Stimulated activated naive CD8-positive, alpha-beta T cell treated with anti-CD3 and anti-CD28 coated beads, Interleukin-15, Interleukin-2, amounts not matched to agents 100 ng/mL and 50 ng/mL, for 24 hours (primary cell): ENCODE data around the gene TMEM144.
"Not testable (repeated sequence)": the region's sequence is repeated elsewhere in the genome, so short reads cannot be mapped to it uniquely, and the experiment has no call there.

Experiments used
- H3K27ac Mint-ChIP-seq: one replicate; pipeline ENCODE4 v1.8.0; 2021; ENCODE audit warnings: mild to moderate bottlenecking, mixed read lengths
- H3K27me3 Mint-ChIP-seq: one replicate; pipeline ENCODE4 v1.8.0; 2021; ENCODE audit warnings: mixed read lengths
- H3K36me3 Mint-ChIP-seq: one replicate; pipeline ENCODE4 v1.8.0; 2021; ENCODE audit warnings: low read depth, mixed read lengths
- H3K4me1 Mint-ChIP-seq: one replicate; pipeline ENCODE4 v1.8.0; 2021; ENCODE audit warnings: low read depth, mixed read lengths
- H3K4me3 Mint-ChIP-seq: one replicate; pipeline ENCODE4 v1.8.0; 2021; ENCODE audit warnings: mild to moderate bottlenecking, mixed read lengths
- H3K9me3 Mint-ChIP-seq: one replicate; pipeline ENCODE4 v1.8.0; 2021; ENCODE audit warnings: mixed read lengths

TMEM144 gene

DNA sequence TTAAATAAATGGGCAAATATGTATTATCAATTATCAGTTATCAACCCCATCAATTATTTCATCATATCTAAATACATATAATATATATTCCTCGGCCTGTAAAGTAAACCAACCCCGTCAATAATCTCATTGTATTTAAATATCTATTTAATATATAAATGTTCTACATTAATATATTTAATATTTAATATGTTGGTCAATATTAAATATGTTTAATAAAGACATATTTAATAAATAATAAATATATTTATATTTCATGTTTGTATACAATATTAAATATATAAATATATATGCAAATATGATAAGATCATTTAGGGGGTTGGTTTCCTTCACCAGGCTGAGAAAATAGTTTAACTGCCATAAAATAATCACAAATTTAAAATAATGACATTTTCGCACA is 6.4 kb upstream of the TMEM144 start:
- Mint-ChIP-seq H3K27me3 (peaks cover 11% of the 10 kb centered on the region), H3K27ac (no peak overlapping the region), H3K4me1 (no peaks in the 10 kb centered on the region)

DNA sequence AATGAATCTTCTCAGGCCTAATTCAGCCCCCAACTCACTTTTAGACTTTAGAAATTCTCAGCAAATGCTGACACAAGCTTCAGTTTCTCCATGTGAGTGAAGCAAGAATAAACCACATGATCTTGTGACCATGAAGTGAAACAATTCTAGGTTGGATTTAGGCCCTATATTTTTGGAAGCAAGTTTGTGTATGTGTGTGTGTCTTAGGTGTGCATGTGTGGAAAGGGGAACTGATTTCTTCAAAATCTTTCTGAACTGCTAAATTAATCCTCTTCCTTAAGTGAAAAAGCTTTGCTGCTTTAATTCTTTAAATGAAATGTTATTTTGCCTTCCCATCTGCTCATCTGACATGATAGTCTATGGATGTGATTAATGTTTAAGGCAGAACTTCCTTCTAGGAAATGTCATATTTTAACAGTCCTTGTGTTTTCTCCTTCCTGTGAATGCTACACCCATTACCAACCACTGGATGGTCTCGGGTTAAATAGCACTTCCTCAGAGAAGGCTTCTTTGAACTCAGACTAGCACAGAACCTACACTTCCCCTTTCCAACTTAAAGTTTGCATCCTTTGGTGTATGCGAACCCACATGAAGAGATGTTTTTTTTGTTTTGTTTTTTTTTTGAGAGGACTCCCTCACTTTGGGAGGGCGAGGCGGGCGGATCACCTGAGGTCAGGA is 1.2 kb upstream of the TMEM144 start:
- Mint-ChIP-seq H3K27me3 (peaks cover 42% of the 10 kb centered on the region), H3K36me3 (no peaks in the 10 kb centered on the region), H3K4me1 (peaks cover 22% of the 10 kb centered on the region), H3K4me3 (no peak overlapping the region), H3K9me3 (no peaks in the 10 kb centered on the region), H3K27ac (no peak overlapping the region)

More for the DNA sequence above, 6.4 kb upstream of the TMEM144 start:
- Mint-ChIP-seq H3K36me3 (no peaks in the 10 kb centered on the region), H3K9me3 (no peaks in the 10 kb centered on the region), H3K4me3 (no peak overlapping the region)

DNA sequence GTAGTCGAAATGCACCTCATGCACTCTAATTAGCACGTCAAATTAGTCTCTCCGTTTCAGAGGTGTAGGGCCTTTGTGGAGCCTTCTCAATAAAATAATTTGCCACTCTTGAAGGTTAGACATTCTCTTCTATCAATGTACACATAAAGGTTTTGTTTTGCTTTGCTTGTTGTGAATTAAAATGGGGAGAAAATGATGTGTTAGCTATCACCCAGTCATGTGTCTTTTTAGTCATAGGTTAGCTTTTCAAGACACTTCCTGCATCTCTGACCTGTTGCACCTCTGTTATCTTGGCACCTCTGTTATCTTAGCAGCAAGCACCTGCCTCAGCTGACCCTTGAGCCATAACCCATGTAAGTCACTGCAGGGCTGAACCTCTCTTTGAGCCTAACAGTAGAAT is 936 bp downstream of the TMEM144 start:
- Mint-ChIP-seq H3K27me3 (peaks cover 46% of the 10 kb centered on the region), H3K27ac (no peak overlapping the region), H3K36me3 (no peaks in the 10 kb centered on the region), H3K4me1 (peaks cover 22% of the 10 kb centered on the region), H3K4me3 (peak overlapping the region; percentile 56), H3K9me3 (no peaks in the 10 kb centered on the region)

DNA sequence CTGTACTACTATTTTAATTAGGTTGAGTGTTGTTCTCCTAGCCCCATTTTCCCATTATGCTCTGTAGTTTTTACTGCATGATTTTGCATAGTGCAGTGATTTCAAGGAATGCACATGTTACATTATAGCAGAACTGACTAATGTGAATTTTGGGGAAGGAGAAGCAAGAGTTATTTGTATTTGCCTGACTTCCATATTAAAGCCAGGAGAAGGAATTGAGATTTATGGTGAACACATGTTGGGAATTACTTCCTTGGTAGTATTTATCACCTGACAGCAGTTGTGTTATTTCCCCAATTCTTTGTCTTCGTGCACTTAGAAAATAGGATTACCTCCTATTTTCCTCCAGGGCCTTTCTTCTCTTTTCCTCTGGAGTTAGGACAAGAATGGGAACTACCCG is 3.2 kb downstream of the TMEM144 start:
- Mint-ChIP-seq H3K36me3 (no peaks in the 10 kb centered on the region), H3K9me3 (no peaks in the 10 kb centered on the region), H3K27me3 (peaks cover 36% of the 10 kb centered on the region), H3K4me3 (no peak overlapping the region), H3K4me1 (peaks cover 22% of the 10 kb centered on the region), H3K27ac (no peak overlapping the region)

DNA sequence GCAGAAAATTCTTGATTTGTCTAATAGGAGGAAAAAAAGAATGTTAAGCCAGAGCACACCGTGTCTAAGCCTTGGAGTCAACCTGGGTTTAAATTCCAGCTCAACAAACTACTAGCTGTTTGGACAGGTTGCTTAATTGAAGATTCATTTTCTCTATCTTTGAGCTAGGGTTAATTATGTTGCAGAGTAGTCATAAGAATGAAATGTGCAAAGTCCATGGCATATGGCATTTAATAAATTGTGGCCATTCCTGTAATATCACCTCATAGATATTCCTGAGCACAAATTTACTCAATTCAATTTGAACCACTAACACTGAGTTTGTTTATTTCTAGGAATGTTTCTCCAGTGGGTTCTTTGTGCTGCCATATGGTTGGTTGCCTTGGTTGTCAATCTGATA is 4.6 kb downstream of the TMEM144 start:
- Mint-ChIP-seq H3K9me3 (no peaks in the 10 kb centered on the region), H3K4me1 (peaks cover 13% of the 10 kb centered on the region), H3K4me3 (no peak overlapping the region), H3K36me3 (no peaks in the 10 kb centered on the region), H3K27me3 (peaks cover 30% of the 10 kb centered on the region), H3K27ac (no peak overlapping the region)

DNA sequence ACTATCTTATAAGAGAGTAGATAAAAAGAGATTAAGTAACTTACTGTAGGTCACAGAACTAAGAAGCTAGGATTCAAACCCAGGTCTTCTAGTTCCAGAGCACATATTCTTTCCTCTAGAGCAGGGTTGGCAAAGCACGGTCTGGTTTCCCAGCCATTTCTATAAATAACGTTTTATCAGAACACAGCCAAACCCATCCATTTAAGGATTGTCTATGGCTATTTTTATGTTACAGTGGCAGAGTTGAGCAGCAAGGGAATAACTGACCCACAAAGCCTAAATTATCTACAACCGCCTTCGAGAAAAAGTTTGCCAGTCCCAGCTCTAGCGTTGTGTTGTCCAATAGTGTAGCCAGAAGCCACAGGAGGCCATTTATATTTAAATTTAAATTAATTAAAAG is 7.5 kb downstream of the TMEM144 start:
- no peak overlapping the region for H3K27ac Mint-ChIP-seq
- H3K4me3 Mint-ChIP-seq = no peak overlapping the region
- peaks cover 9% of the 10 kb centered on the region for H3K27me3 Mint-ChIP-seq
- H3K4me1 Mint-ChIP-seq = no peaks in the 10 kb centered on the region
- no peaks in the 10 kb centered on the region for H3K9me3 Mint-ChIP-seq
- no peaks in the 10 kb centered on the region for H3K36me3 Mint-ChIP-seq

DNA sequence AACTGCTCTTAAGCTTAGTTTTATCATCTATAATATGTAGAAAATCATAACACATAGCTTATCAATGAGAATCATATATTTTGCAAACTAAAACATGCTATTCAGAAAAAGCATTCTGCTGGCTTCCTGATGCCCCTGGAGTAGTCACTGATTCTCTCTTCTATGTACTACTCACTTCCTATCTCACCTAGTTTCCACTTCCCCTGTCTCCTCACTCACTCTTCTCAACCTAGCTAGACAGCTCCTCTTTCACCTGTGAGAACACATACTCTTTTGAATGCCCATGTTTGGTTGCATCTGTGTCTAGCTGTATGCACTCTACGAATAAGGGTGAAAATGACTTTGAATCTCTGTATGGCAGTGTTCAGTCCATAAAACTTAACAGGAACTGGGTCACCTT is 9.3 kb downstream of the TMEM144 start:
- no peak overlapping the region for H3K4me3 Mint-ChIP-seq
- H3K9me3 Mint-ChIP-seq = no peaks in the 10 kb centered on the region
- H3K36me3 Mint-ChIP-seq = no peaks in the 10 kb centered on the region
- H3K27ac Mint-ChIP-seq = no peak overlapping the region
- H3K4me1 Mint-ChIP-seq = no peaks in the 10 kb centered on the region
- no peaks in the 10 kb centered on the region for H3K27me3 Mint-ChIP-seq

DNA sequence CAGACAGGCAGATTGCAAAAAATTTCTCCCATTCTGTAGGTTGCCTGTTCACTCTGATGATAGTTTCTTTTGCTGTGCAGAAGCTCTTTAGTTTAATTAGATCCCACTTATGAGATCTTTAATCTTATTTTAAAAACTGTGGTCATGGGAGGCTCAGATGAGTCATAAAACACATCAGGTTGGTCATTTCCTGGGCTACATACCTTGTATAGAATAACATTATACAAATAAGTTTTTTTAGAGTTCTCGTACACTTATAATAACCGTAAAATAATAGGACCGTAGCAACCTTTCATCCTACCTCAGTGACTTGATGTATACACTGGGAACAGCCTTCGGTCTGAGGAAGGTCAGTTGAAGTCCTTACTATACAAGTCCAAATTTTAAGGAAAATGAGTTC is 14.0 kb downstream of the TMEM144 start:
- H3K27ac Mint-ChIP-seq, H3K9me3 Mint-ChIP-seq, H3K4me3 Mint-ChIP-seq, H3K27me3 Mint-ChIP-seq, H3K4me1 Mint-ChIP-seq, H3K36me3 Mint-ChIP-seq: not testable (repeated sequence)

DNA sequence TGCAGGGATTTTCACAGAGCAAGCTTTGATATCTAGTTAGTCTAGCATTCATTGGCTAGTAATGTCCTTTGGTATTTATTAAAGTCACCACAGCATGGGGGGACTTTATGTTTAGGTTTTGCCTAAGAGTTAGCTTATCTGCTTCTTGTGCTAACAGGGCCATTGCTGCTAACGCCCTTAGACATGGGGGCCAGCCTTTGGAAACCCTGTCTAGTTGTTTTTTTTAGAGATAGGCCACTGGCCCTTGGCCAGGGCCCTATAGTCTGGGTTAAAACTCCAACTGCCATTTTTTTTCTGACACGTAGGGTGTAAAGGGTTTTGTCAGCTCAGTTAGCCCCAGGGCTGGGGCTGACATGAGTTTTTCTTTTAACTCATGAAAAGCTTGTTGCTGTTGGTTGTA is 14.7 kb downstream of the TMEM144 start:
- H3K9me3 Mint-ChIP-seq = not testable (repeated sequence)

DNA sequence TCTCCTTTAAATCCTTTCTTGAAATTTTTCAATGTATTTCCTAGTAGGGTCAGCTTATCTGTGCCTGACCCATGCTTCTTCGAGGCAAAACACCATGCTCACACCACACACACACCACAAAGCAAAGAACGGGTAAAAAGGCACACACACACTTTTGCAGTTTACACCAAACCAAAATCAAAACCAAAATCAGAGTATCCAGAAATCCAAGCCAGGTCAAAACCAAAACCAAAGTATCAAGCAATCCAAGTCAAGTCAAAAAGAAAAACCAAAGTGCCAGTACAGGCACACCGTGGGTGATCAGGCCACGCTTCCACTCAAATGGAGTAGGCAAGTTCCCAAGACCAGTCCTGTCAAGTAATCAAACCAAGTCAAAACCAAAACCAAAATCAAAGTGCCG is 17.6 kb downstream of the TMEM144 start:
- H3K27ac Mint-ChIP-seq, H3K9me3 Mint-ChIP-seq, H3K4me1 Mint-ChIP-seq, H3K4me3 Mint-ChIP-seq, H3K27me3 Mint-ChIP-seq, H3K36me3 Mint-ChIP-seq: not testable (repeated sequence)

More for the DNA sequence above, 14.7 kb downstream of the TMEM144 start:
- H3K4me1 Mint-ChIP-seq, H3K36me3 Mint-ChIP-seq, H3K4me3 Mint-ChIP-seq, H3K27me3 Mint-ChIP-seq, H3K27ac Mint-ChIP-seq: not testable (repeated sequence)

DNA sequence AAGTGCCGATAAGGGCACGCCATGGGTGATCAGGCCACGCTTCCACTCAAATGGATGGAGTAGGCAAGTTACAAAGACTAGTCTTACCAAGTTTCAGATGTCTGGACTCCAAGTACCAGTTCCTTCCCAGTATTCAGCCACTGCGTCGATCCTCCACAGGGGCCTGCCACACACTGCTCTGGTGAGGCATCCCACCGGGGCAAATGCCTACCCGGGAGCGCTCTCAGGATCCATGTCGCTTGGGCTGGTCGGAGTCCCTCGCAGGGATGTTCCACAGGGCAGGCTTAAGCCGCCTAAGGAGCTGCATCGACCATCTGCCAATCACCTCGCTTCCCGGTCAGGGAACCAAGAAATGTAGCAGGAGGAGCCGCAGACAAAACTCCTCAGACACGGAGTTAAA is 18.1 kb downstream of the TMEM144 start:
- not testable (repeated sequence) for H3K9me3 Mint-ChIP-seq, H3K27ac Mint-ChIP-seq, H3K27me3 Mint-ChIP-seq, H3K4me1 Mint-ChIP-seq, H3K4me3 Mint-ChIP-seq, H3K36me3 Mint-ChIP-seq

DNA sequence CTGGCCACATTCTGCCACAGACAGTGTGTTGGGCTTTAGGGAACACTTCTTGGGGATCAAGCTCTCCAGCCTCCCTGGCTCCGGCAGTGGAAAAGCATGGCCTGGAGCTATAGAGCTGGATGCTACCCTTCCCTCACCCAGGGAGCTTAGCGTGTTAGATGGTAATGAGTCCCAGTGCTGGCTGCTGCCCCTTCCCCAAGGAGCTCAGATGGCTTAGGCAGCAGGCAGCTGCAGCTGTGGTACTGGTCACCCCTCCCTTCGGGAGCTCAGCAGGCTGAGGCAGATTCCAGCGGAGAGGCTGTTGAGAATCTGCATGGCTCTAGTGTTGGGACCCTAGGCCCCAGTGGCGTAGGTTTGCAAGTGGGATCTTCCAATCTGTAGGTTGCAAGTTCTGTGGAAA is 19.5 kb downstream of the TMEM144 start:
- Mint-ChIP-seq H3K4me1 (no peaks in the 10 kb centered on the region), H3K27me3 (no peaks in the 10 kb centered on the region), H3K9me3 (no peaks in the 10 kb centered on the region), H3K36me3 (no peaks in the 10 kb centered on the region), H3K27ac (no peak overlapping the region), H3K4me3 (no peak overlapping the region)

DNA sequence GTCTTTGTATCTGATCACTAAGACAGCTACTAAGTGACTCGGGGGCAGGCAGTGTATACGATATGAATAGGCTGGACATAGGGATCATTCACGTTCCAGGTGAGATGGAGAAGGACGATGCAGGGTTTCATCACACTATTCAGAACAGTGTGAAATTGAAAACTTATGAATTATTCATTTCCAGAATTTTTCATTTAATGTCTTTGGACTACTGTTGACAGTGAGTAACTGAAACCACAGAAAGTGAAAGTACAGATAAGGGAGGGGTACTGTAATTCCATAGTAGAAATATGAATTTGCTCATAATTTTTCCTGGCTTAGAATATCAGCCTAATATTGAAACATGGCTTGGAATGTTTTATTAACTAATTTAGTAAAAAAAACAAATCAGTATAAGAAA is 24.4 kb downstream of the TMEM144 start:
- Mint-ChIP-seq H3K27me3 (peaks cover 6% of the 10 kb centered on the region), H3K36me3 (no peaks in the 10 kb centered on the region)

DNA sequence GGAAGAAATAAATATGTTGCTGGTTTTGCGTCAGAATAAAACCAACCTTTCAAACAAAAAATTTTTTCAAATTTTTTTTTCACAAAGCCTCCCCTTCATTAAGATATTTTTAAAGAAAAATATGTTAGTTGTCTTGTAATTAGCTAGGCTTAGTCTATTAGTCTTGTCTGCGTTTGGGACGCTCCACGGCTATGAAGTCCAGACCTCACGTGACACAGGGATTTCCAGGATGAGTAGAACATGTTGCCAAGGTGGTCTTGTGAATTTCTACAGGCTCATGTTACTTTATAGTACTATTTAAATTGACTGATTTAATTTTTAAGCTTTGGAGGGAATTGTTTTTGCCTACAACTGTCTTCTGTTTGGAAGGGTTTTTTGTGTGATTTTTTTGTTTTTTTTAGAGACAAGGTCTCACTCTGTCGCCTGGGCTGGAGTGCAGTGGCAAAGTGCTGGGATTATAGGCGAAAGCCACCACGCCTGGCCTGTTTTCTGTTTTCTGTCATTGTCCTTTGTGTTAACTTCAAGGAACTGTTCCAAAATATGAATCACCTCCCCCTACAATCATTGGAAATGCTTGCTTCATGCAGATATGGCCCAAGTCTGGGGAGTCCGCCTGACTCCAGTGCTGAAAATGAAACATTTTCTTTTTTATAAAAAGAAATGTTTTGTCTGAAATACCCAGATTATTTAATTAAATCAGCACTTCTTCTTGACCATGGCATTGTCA is 26.2 kb downstream of the TMEM144 start:
- no peaks in the 10 kb centered on the region for H3K9me3 Mint-ChIP-seq
- no peaks in the 10 kb centered on the region for H3K4me1 Mint-ChIP-seq
- no peak overlapping the region for H3K4me3 Mint-ChIP-seq
- peaks cover 6% of the 10 kb centered on the region for H3K27me3 Mint-ChIP-seq
- no peak overlapping the region for H3K27ac Mint-ChIP-seq
- no peaks in the 10 kb centered on the region for H3K36me3 Mint-ChIP-seq

More for the DNA sequence above, 24.4 kb downstream of the TMEM144 start:
- Mint-ChIP-seq H3K4me3 (no peak overlapping the region), H3K27ac (no peak overlapping the region), H3K4me1 (no peaks in the 10 kb centered on the region), H3K9me3 (no peaks in the 10 kb centered on the region)

DNA sequence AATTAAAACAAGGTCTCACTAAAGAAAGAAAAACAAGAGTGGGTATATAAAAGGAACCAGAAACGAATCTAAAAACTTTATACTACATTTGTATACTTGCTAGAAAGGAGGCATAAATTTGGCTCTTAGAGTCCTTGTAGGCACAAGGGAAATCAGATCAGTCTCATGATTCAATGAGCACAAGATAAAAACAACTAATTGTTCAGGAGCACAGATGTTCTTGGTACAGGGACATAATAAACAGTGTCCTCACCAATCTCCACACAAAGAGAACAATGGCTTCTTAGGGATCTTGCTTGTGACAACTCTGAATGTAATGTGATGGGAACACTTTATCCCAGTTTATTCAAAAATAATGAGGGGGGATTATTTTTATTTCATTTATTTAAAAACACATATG is 28.3 kb downstream of the TMEM144 start:
- Mint-ChIP-seq H3K4me3 (no peak overlapping the region), H3K4me1 (no peaks in the 10 kb centered on the region), H3K9me3 (no peaks in the 10 kb centered on the region), H3K36me3 (no peaks in the 10 kb centered on the region), H3K27ac (no peak overlapping the region), H3K27me3 (peaks cover 10% of the 10 kb centered on the region)

DNA sequence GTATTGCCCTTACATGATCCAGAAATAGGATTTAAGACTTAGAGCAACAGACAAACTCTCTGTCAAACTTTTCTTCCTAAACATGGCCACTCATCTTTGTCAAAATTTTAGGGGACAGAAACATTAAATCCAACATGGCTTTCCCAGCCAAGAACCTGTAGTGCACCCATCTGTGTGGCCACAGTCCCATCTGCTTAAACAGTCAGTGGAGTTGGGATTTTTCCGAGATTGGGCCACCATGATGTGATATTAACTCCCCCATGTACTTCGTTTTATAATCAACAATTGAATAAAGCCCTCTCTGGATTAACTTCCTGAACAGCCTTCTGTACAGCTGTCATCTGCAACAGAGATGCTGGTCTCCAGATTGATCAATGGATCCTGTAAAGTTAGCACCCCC is 28.9 kb downstream of the TMEM144 start:
- Mint-ChIP-seq H3K4me3 (no peak overlapping the region), H3K9me3 (no peaks in the 10 kb centered on the region), H3K36me3 (no peaks in the 10 kb centered on the region), H3K4me1 (no peaks in the 10 kb centered on the region), H3K27ac (no peak overlapping the region), H3K27me3 (peaks cover 10% of the 10 kb centered on the region)
